Islet of Langerhans (tissue), 1 donor: ENCODE measurements around the gene KIF25.

Source experiments
- FAIRE-seq: peaks from one replicate; lab custom pipeline; 2011; peaks lifted over from hg19 to GRCh38; lab: Jason Lieb, UNC

KIF25 gene

DNA sequence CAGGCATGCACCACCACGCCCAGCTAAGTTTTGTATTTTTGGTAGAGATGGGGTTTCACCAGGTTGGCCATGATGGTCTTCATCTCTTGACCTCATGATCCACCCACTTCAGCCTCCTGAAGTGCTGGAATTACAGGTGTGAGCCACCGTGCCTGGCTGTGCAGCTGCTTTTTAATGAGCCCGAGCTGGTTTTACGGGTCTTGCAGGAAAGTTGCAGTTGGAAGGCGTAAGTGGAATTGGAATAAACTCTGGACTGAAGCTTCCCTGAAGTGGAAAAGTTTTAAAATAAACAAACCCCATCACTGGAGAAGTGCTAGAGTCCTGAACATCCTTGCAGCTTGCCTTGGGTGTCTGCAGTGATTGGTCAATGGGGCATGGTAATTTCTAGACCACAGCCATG lies 40.4 kb downstream of the KIF25 start:
- no peak for FAIRE-seq

DNA sequence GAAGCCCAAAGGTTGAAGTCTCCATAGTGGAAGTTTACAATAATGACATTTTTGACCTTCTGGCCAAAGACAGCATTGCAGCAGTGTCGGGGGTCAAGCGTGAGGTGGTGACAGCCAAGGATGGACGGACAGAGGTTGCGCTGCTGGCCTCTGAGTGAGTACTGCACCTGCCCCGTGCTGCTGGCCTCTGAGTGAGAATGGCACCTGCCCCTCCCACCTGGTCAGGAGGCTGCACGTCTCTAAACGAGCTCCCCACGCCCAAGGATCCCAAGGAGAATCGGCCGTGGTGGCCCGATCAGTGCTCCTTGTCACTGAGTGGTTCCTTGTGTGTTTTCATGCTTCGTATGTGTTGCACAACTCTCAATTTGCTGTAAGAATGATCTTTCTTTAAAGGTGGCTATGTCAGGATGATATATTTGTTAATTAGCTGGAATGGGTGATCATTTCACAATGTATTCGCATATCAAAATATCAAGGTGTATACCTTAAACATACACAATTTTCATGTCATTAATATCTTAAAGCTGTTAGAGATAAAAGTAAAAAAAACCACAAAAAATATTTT lies 41.2 kb downstream of the KIF25 start:
- FAIRE-seq = no peak

DNA sequence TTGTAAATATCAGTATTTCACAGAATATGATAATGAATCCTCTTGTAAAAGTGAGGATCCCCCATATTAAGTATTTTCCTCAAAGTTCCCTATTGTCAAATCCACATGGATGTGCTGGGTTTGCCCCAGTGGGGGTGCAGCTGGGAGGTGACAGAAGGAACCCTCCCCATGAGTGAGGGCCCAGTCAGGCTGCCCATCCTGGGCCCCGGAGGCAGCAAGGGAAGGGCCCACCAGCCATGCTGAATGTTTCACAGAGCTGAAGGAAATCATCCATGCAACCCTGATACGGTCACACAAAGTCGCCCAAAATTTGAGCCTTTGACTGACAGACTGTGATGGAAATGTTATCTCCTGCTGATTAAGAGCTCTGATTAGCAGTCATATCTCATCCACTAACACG lies 41.8 kb downstream of the KIF25 start:
- FAIRE-seq = no peak

DNA sequence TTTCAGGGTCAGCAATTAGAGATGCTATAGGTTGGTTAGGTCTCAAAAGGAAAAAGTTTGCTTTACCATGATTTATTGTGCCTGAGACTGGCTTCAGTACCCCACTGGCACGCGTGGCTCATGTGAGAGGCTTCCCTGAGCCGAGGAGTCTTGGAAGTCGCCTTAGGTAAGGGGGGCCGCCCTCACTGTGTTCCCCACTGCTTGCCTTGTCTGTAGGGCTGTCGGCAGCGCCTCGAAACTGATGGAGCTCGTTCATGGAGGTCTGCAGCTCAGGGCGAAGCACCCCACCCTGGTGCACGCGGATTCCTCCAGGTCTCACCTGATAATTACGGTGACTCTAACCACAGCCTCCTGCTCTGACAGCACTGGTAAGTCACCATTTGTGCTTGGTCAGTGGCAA lies 42.4 kb downstream of the KIF25 start:
- FAIRE-seq = no peak

DNA sequence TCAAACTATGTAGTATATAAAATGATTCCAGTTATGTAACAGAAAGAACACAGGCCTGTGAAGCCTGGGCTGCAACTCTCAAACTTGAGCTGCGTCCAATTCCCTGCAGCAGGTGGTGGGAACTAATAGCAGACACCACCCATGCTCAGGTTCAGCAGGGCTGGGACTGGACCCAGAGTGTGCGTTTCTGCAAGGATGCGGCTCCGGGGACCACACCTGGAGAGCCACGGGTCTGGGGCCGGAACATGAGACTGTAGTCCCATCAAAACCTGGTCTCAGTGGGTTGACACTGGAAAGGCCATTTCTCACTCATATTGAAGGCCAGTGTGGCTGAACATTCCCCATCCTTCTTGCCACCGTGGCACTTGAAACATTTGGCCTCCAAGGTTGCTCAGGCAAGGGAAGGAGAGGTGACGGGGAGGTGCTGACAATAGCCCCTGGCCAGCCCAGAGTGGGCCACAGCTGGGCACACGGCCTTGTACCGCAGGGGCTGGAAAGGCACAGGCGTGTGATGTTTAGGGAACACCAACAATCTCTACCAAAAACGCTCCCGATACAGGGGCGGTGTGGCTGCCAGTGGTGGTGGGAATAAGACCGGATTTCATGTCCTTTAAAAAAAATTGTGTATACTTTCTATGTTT lies 43.5 kb downstream of the KIF25 start:
- FAIRE-seq = no peak

DNA sequence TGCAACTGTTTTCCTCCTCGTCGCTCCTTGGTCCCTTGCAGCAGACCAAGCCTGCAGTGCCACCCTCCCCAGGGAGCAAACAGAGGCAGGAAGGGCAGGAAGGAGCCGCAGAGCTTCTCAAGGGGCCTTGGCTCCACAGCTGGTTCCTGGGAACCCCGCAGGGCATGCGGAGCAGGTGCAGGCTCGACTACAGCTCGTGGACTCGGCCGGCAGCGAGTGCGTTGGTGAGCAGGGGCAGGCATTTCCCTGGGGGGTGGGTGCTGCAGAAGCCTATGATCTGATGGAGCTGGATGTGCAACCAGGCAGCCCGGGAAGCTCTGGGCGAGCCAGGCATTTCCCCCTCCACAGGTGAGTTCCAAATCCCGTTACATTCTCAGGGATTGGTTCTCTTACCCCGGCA lies 44.5 kb downstream of the KIF25 start:
- FAIRE-seq = no peak

DNA sequence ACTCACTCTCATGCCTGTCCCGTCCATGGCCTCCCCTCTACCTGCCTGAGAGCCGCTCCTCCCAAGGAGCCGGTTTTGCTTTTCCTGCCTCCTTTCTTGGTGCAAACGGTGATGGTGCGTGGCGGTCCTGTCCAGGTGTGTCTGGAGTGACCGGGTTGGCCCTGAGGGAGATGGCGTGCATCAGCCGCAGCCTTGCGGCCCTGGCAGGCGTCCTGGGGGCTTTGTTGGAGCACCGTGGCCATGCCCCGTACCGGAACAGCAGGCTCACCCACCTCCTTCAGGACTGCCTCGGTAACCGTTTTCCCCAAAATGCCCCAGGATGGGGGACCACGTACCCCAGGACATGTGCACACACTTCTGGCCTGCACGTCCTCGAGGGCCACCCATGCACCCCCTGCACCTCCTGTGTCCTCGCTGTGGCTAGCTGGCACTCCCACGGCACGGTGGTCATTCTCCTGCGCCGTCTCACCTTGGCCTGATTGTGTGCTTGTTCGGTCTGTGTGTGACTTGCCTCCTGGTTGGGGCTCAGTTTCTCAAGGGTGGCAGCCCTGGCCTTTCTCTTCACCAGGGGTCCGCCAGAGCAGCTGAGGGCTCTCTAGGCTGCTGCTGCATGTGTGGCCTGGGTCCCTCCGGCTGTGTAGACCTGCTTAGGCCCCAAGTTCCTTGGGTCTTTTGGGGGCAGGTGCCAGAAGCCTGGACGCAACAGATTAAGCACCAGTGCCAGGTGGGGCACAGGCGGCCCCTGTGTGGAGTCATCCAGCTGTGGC lies 45.1 kb downstream of the KIF25 start:
- no peak for FAIRE-seq

DNA sequence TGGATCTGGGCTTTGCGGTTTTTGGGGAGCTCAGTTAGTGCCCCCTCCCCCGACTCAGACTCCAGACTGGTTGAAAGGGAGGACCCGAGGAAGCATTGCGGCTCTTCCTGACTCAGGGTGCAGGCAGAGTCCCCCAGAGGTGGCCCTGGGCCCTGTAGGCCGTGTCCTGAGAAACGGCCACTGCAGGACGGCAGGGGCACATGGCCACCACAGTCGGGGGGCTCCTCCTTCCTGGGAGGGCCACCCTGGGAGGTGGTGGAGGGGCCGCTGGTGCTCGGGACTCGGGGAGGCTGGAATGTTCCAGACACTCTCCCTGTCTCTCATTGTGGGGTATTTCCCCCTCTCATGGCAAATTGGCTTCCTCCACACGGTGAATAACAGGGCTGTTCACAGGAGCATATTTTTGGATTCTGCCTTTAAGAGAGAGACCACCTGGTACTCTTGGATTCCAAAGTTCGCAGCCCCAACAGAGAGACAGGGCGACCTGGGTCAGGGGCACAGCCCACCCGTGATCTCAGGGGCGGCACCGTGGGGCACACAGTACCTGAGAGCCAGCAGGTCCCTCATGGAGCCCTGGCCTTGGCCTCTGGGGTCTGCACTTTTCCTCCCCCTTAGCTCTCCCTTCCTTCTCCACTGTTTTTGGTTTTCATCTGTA lies 45.8 kb downstream of the KIF25 start:
- no peak for FAIRE-seq

DNA sequence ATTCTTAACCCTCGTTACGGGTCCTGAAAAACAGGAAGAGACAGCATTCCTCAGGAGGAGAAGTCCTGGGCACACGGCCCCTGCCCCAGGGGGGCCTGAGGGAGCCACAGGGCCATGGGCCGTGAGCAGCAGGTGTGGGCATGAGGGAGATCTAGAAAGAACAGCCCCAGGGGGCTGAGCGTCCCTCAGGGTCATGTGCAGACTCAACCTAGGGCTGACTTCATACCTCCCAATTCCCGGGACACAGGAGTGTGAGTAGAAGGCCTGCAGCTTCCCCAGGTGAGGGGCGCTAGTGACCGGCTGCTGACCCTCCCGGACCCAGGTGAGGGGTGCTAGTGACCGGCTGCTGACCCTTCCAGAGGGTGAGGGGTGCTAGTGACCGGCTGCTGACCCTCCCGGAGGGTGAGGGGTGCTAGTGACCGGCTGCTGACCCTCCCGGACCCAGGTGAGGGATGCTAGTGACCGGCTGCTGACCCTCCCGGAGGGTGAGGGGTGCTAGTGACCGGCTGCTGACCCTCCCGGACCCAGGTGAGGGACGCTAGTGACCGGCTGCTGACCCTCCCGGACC lies 46.5 kb downstream of the KIF25 start:
- FAIRE-seq = no peak

DNA sequence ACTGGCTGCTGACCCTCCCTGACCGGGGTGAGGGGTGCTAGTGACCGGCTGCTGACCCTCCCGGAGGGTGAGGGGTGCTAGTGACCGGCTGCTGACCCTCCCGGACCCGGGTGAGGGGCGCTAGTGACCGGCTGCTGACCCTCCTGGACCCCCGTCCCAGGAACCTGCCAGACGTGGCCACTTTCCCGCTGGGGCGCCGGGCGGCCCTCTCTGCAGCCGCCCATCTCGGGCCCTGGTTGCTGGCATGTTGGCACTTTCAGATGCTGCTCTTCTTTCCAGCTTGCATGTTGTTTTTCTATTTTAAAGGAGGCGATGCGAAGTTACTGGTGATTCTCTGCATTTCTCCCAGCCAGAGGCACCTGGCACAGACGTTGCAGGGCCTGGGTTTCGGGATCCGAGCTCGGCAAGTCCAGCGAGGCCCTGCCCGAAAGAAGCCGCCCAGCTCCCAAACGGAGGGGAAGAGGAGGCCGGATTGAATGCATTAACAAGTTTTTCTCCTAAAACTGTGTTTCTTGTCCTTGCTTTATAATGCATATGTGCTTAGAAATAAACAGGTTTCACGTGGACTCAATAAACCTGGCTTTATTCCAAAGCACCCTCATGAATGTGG lies 47.2 kb downstream of the KIF25 start:
- no peak for FAIRE-seq

DNA sequence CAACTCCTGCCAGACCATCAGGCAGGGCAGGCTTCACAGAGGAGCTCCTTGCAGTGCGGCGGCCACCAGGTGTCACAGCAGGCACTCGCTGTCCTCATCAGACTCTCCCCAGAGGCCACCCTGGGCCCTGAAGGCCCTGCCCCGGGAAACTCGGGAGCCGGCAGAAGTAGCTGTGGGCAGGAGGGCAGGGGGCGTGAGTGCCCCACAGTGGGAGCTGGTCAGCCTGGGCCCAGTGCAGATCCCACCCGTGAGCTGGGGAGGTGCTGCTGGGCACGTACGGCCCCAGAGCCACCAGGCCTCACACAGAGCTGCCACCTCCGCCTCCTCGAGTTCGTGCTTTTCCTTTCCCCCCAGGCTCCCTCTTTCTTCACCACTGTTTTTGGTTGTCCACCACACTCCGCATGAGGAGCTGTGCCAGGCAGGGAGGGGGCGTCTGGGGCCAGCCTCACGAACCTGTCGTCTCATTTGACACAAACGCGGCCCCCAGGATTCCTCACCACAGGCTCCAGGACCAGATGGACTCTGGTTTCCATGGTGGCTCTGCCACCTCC lies 47.7 kb downstream of the KIF25 start:
- no peak for FAIRE-seq

DNA sequence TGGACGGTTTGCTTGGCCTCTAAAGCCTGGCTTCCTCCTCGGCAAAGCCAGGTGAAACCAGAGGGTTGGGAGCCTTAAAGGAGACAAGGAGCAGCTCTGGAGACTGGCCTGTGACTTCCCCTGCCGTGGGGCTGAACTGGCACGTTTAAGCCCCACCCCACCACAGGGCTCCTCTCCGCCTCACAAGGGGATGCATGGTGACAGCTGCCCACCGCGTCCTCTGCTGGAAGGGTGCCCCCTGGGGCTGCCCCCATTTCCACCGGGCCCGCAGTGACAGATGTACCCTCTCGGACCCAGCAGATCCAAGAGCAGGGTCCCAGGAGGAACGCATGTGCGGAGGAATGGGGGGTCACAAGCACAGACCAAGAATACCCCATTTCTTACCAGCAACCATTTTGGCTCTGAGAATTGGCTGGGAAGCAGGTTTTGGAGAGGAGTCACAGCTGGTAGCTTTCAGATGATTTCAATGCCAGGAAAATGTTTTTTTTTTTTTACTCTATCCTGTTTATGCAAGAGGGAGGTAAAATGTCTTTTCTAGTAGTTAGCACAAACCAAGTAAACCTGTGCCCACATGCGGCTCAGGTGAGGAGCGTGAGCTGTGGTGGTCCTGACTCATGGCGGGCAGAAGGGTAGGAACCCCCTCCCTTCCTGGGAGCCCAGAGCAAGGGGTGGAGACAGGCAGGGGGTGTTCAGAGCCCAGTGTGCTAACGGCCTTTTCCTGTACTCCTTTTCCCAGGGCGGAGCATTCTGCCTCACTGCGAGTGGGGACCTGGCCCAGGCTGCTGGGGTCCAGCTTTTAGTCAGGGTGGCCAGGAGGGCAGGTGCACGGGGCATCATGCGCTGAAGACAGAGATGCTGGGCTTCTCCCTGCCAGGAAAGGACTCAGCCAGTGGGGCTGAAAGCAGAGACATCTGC lies 48.5 kb downstream of the KIF25 start:
- no peak for FAIRE-seq

DNA sequence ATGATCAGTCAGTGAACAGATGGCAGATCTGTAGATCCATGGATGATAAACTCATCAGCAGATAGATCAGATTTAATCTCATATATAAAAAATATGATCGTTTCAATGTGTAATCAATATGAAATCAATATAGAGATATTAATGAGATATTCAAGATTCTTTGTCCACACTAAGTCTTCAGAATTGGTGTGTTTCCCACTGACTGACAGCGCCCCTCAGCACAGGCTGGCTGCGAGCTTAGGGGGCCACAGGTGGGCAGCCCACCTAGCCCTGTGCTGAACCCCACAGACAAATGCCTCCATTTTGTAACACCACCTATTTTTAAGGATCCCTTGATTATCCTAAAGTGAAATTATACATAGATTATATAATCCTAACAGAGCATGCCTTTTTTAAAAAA lies 49.2 kb downstream of the KIF25 start:
- no peak for FAIRE-seq

DNA sequence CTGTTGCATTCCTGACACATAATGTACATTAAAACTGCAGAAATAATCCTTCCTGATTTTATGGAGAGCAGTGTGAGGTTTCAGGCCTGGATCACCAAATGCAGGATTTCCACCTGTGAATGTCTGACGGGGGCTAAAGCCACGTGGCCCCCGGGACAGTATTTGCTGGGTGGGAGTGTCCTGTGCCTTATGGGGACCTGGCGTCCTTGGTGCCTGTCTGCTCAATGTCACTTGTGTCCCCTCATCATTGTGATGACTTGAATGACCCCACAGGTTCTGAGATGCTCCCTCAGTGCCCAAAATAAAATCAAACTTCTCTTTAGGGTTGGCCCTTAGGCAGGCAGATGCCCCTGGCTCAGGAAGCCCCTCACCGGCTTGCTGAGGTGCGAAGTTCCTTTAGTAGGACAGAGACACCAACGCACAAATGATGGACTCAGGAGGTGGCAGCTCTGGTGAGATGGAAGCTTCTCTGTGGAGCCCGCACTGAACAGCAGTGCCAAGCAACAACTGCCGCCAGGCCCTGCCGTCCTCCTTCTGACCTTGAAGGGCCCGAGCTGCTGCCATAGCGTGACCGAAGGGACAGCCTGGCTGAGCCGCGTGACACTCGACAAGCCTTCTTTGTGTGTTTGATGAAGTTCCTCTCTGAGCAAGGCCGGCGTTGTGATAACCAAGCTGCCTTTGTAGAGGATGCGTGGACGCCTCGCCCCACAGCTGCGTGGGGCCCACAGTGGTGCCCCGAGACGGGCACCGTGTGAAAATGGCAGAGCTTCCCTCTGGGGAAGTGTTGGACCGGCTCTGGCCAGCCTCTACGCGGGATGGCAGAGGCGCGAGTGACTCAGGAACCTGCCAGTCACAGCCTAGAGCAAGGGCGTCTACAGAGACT lies 50.6 kb downstream of the KIF25 start:
- no peak for FAIRE-seq

DNA sequence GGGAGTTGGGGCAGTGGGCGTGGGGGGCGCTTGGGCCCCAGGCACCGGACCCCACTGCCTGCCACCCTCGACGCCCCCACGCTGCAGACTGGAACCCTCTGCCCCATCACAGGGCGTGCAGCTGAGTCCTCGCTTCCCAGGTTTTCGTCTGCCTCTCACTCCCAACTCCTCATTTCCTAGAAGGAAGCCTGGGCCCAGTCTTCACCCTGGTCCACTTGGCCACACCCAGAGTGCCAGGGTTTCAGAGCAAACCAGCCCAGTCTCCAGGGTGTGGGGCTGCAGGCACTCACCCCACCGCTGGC lies 51.2 kb downstream of the KIF25 start:
- no peak for FAIRE-seq

DNA sequence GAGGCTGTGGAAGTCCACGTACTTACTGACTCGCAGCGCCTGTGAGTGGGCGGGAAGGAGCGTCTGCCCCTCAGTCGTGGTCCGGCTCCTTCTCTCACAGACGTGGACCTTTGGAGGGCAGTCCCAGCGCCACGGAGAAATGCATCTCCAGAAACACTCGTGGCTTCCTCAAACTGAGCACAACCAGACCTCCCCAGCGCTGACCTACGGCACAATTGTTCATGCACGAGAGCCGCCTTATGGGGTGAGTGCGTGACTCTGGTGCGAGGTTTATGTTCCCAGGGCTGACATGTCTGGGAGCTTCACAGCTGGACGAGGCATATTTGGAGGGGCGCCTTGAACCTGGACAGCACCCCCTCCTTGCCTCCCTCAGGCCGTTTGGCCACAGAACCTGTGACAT lies 51.8 kb downstream of the KIF25 start:
- FAIRE-seq = no peak

DNA sequence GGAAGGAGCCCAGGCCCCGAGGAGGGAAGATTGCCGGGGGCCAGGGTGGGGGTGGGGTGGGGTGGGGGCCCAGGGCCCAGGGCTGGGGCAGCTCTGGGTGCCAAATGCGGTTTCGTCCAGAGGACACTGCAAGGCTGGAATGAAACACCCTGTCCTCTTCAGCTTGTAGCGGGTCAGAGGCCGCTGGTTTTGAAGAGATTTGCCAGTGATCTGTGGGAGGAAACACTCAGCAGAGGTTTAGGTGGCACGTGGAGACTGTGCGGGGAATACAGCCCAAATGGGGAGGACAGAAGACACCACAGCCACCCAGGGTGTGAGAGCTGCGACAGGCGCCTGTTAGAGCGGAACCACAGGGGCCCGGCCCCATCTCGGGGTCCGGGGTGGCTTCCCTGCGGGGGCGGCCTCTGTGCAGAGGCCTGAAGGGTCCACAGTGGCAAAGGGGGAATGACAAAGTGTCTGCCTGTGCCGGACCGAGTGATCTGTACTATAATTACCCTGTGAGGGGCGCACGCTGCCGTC lies 52.3 kb downstream of the KIF25 start:
- no peak for FAIRE-seq

DNA sequence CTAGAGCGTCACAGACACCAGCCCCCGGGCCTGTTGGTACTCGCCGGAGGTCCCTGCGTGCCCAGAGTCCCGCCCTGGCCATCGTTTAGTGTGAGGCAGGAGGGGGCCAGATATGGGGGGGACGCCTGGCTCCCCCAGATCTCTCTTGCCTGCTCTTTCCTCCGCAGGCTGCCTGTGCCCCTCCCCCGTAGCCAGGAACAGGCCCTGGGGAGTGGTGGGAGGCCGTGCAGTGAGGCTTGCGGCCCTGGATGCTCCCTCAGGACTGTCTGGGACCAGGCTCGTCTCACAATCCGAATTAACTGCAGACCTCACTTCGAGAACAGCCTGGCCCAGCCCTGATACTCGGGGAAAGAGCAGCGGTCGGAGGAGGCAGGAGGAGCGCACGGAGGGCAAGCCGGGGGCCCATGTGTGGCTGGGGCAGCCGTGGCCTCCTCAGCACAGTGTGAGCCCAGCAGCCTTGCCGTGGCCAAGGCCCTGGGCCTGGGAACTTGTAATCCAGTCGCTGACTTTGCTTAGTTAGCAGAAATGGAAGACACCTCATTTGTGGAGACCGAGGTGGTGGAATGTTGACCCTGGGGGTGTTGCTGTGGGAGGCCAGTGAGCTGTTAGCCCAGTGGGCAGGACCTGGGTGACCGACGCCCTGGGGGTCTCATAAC lies 52.9 kb downstream of the KIF25 start:
- FAIRE-seq = no peak

DNA sequence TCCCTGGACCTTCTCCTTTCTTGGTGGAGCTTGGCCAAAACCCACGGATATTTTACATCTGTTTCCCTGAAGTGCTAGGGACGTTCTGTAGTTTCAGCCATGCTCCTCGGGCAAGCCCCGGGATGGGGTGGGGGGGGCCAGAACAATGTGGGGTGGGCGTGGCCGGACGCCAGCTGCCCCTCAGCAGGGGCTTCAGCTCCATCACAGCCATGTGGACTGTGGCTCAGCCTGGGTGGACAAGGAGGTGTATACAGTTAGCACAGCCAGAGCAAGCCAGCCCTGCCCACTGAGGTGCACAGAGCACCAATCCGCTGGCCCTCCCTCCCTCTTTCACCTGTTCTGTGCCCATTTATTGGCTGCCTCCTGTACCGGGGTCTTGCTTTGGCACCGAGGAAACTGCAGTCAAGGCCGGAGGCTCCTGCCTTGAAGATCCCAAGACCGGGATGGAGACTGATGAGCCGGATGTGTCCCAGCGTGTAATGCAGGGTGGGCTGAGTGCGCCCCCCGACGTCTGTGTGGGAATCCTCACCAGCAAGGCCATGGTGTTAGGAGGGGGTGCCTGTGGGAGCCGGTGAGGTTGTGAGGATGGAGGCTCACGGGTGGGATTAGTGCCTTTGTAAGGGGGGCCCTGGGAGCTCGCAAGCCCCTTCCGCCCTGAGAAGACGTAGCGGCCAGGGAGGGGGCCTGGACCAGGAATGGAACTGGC lies 53.6 kb downstream of the KIF25 start:
- no peak for FAIRE-seq
